GM21528 (cell line): ENCODE results near the gene MRPL54.

ENCODE experiments used
- ATAC-seq: cut with Tn5 transposase; IDR thresholded peaks from one replicate; pipeline ENCODE4 v1.9.1; 2021; ENCODE audit warnings: mild to moderate bottlenecking, moderate library complexity; ENCODE audit not compliant: unreplicated experiment, low FRiP score

MRPL54 gene

GRCh38 chr19:3767050-3767449 is 4.6 kb downstream of the MRPL54 start:
- no peak for ATAC-seq

- no peak for ATAC-seq
These were observed 5.7 kb downstream of the MRPL54 start for GRCh38 chr19:3768015-3768747.

GRCh38 chr19:3768748-3769099 is 6.2 kb downstream of the MRPL54 start:
- no peak for ATAC-seq

GRCh38 chr19:3769494-3769893 is 7.0 kb downstream of the MRPL54 start:
- ATAC-seq: no peak

GRCh38 chr19:3770136-3770999 is 7.9 kb downstream of the MRPL54 start:
- no peak for ATAC-seq

- no peak for ATAC-seq
These were observed 8.8 kb downstream of the MRPL54 start for GRCh38 chr19:3771000-3771905.

GRCh38 chr19:3771906-3772455 is 9.5 kb downstream of the MRPL54 start, which contains the start of gene RAX2:
Gene RAX2 (minus strand): TSS chr19:3772228. CDS start chr19:3771742, 486 bp downstream.
- ATAC-seq: no peak

- no peak for ATAC-seq
These were observed 11.5 kb downstream of the MRPL54 start for GRCh38 chr19:3773814-3774515.

GRCh38 chr19:3774621-3775373 is 12.3 kb downstream of the MRPL54 start:
- ATAC-seq: no peak

- ATAC-seq: no peak
These were observed 12.9 kb downstream of the MRPL54 start for GRCh38 chr19:3775374-3775711.

- no peak for ATAC-seq
These were observed 13.3 kb downstream of the MRPL54 start for GRCh38 chr19:3775831-3776230.

GRCh38 chr19:3776479-3777040 is 14.1 kb downstream of the MRPL54 start:
- ATAC-seq: no peak

GRCh38 chr19:3778104-3778867 is 15.8 kb downstream of the MRPL54 start:
- no peak for ATAC-seq

GRCh38 chr19:3778899-3779723 is 16.6 kb downstream of the MRPL54 start:
- ATAC-seq: no peak

- ATAC-seq: no peak
These were observed 18.4 kb downstream of the MRPL54 start for GRCh38 chr19:3780786-3781304.

- no peak for ATAC-seq
These were observed 19.1 kb downstream of the MRPL54 start for GRCh38 chr19:3781603-3782002.

GRCh38 chr19:3782330-3782729 is 19.8 kb downstream of the MRPL54 start:
- ATAC-seq: no peak
